CD14-positive monocyte (primary cell): ENCODE data around the gene DMXL1. TPM values are rescaled to one million over a fixed set of nuclear protein-coding genes. Genes with fewer than 3 reads are reported as not detected.
A peak's percentile ranks its signal among the peaks of the same experiment; 100 is the strongest.

Experiments
- DNase-seq, 3 donors: peaks; one replicate each; pipeline ENCODE4 v3.0.0-alpha.2; 2011 to 2022
- H2AFZ ChIP-seq: 2 replicates; pipeline ENCODE4 v1.6.0; 2012; ENCODE audit warnings: mild to moderate bottlenecking, low read depth, low read length, inconsistent platforms; ENCODE audit not compliant: insufficient read depth, poor library complexity, severe bottlenecking
- H3K27ac ChIP-seq, 2 donors: 1 replicate in 1 of 2; 2 replicates in 1 of 2; pipeline ENCODE4 v1.5.1; 2012 to 2013; ENCODE audit warnings: low read length in 2 of 2, control low read depth in 1 of 2, inconsistent platforms in 1 of 2, low read depth in 1 of 2, mild to moderate bottlenecking in 1 of 2
- H3K27me3 ChIP-seq, 2 donors: one replicate each; pipeline versions ENCODE4 v1.6.0 to v1.6.1; 2011 to 2013; ENCODE audit warnings: low read length in 2 of 2; ENCODE audit not compliant: control insufficient read depth in 2 of 2, insufficient read depth in 2 of 2
- H3K36me3 ChIP-seq, 2 donors: replicated peaks in 1 of 2; 1 replicate in 1 of 2; 2 replicates in 1 of 2; pipeline versions ENCODE4 v1.5.1 to v1.6.1; 2012 to 2013; ENCODE audit warnings: low read length in 2 of 2, control low read depth in 1 of 2, inconsistent platforms in 1 of 2, mild to moderate bottlenecking in 1 of 2; ENCODE audit not compliant: insufficient read depth in 2 of 2, control insufficient read depth in 1 of 2
- H3K4me1 ChIP-seq, 2 donors: 1 replicate in 1 of 2; 2 replicates in 1 of 2; pipeline versions ENCODE4 v1.5.1 to v1.6.1; 2012 to 2013; ENCODE audit warnings: low read length in 2 of 2, control low read depth in 1 of 2, inconsistent platforms in 1 of 2, mild to moderate bottlenecking in 1 of 2, moderate library complexity in 1 of 2; ENCODE audit not compliant: insufficient read depth in 2 of 2, control insufficient read depth in 1 of 2
- H3K4me2 ChIP-seq: replicated peaks from 2 replicates; pipeline ENCODE3; 2012; ENCODE audit warnings: low read length, moderate library complexity, mild to moderate bottlenecking; ENCODE audit not compliant: poor library complexity, severe bottlenecking; ENCODE audit errors: extremely low read depth
- H3K4me3 ChIP-seq, 3 experiments: fragments of 200-600 bp in 1 of 3; sonication (generic) in 1 of 3; replicated peaks in 1 of 3; 1 replicate in 2 of 3; 2 replicates in 1 of 3; pipeline ENCODE4 v1.5.1; 2011 to 2013; ENCODE audit warnings: low read length in 3 of 3, mild to moderate bottlenecking in 3 of 3, control low read depth in 2 of 3, low read depth in 2 of 3, inconsistent platforms in 1 of 3, moderate library complexity in 1 of 3
- H3K79me2 ChIP-seq: 2 replicates; pipeline ENCODE4 v1.6.0; 2012; ENCODE audit warnings: mild to moderate bottlenecking, control low read depth, inconsistent platforms, low read length, moderate library complexity; ENCODE audit not compliant: insufficient read depth
- H3K9ac ChIP-seq: 2 replicates; pipeline ENCODE4 v1.6.0; 2017; ENCODE audit warnings: low read length, mild to moderate bottlenecking; ENCODE audit not compliant: insufficient read depth, poor library complexity, severe bottlenecking
- H3K9me3 ChIP-seq, 2 donors: replicated peaks in 1 of 2; 1 replicate in 1 of 2; 2 replicates in 1 of 2; pipeline versions ENCODE4 v1.5.1 to v1.6.1; 2012 to 2013; ENCODE audit warnings: low read length in 2 of 2, control low read depth in 1 of 2; ENCODE audit not compliant: control insufficient read depth in 1 of 2, insufficient read depth in 1 of 2
- H4K20me1 ChIP-seq: 2 replicates; pipeline ENCODE4 v1.6.0; 2012; ENCODE audit warnings: mild to moderate bottlenecking, low read length, control low read depth, moderate library complexity; ENCODE audit not compliant: insufficient read depth
- H3K27ac Mint-ChIP-seq, 7 donors: one replicate each; pipeline ENCODE4 v1.8.0; 2020; ENCODE audit warnings: mild to moderate bottlenecking in 7 of 7, mixed read lengths in 7 of 7, moderate library complexity in 6 of 7, inconsistent platforms in 2 of 7
- H3K27me3 Mint-ChIP-seq, 3 donors: one replicate each; pipeline ENCODE4 v1.8.0; 2021 to 2022; ENCODE audit warnings: low read depth in 3 of 3, mild to moderate bottlenecking in 3 of 3, mixed read lengths in 3 of 3, moderate library complexity in 3 of 3, inconsistent platforms in 1 of 3
- H3K36me3 Mint-ChIP-seq, 2 donors: one replicate each; pipeline ENCODE4 v1.8.0; 2020; ENCODE audit warnings: mixed read lengths in 2 of 2, inconsistent platforms in 1 of 2, mild to moderate bottlenecking in 1 of 2
- H3K4me1 Mint-ChIP-seq: one replicate; pipeline ENCODE4 v1.8.0; 2020; ENCODE audit warnings: mild to moderate bottlenecking, mixed read lengths
- H3K4me3 Mint-ChIP-seq, 2 donors: one replicate each; pipeline ENCODE4 v1.8.0; 2020; ENCODE audit warnings: mild to moderate bottlenecking in 2 of 2, mixed read lengths in 2 of 2, moderate library complexity in 1 of 2
- H3K9me3 Mint-ChIP-seq, 7 donors: one replicate each; pipeline ENCODE4 v1.8.0; 2020 to 2022; ENCODE audit warnings: mixed read lengths in 7 of 7, mild to moderate bottlenecking in 6 of 7, moderate library complexity in 6 of 7, inconsistent platforms in 2 of 7
- CTCF ChIP-seq: fragments of 200-600 bp; IDR thresholded peaks from one replicate; pipeline ENCODE4 v1.8.0; 2022; ENCODE audit warnings: antibody characterized with exemption, mild to moderate bottlenecking
- WGBS: methylation state at CpG from one replicate; pipeline ENCODE4 v1.1.5; 2013; ENCODE audit warnings: missing lambda C conversion rate; ENCODE audit not compliant: insufficient coverage; 5-methylcytosine and 5-hydroxymethylcytosine counted together
- intact Hi-C, 2 donors: fragments of 100-400 bp; cut with micrococcal nuclease; formaldehyde crosslinking; loops; one replicate each; pipeline versions ENCODE4 v1.15.0 to v1.15.1; 2023
- polyA plus RNA-seq, 3 donors: library from polyadenylated mRNA; depleted of rRNA in 1 of 3; unstranded in 2 of 3; stranded (reverse) in 1 of 3; fragments of 300-500 nt in 2 of 3; fragments of >200 nt in 1 of 3; fragmentation: Illumina TruSeq in 2 of 3; gene quantifications; 1 replicate in 2 of 3; 2 replicates in 1 of 3; pipeline ENCODE4 v1.2.3, GENCODE V29; 2012 to 2021

Gene DMXL1
- polyA plus RNA-seq, 3 donors: 15.5 to 20.5 (median 19.5) TPM

GRCh38 chr5:119255571-119256356, 184.9 kb downstream of the DMXL1 start:
- 97% methylated on average over 4 of the region's 5 CpGs for WGBS
- no peak overlapping the region for H3K4me3 ChIP-seq
- no peak overlapping the region for H2AFZ ChIP-seq
- Mint-ChIP-seq H3K9me3 (peaks cover 10 to 25% (median 18%) of the 10 kb centered on the region in 7 donors), H3K36me3 (peaks cover 7 to 19% of the 10 kb centered on the region in 2 donors), H3K27ac (no peak overlapping the region), H3K4me3 (no peak overlapping the region), H3K4me1 (no peaks in the 10 kb centered on the region), H3K27me3 (peaks cover 0 to 2% (median 0%) of the 10 kb centered on the region in 3 donors)
- DNase-seq: peak; percentile 8 to 35 (median 35)
- H3K4me1 ChIP-seq: no peaks in the 10 kb centered on the region
- H3K4me2 ChIP-seq: no peak overlapping the region
- peaks cover 0 to 24% of the 10 kb centered on the region in 2 donors for H3K9me3 ChIP-seq
- H3K36me3 ChIP-seq: peaks cover 7 to 23% of the 10 kb centered on the region in 2 donors
- H3K79me2 ChIP-seq: no peaks in the 10 kb centered on the region
- intact Hi-C loops: loop anchor here in 1 of 2 donors (10.0 kb wide), 1 partner anchor 271 kb away; the partner anchor contains the start of gene DTWD2
- no peaks in the 10 kb centered on the region for H4K20me1 ChIP-seq
- no peak overlapping the region for H3K9ac ChIP-seq
- H3K27ac ChIP-seq: no peak overlapping the region
- peak; percentile 44 for TF ChIP-seq CTCF
- H3K27me3 ChIP-seq: no peaks in the 10 kb centered on the region

- no peak for DNase-seq
- intact Hi-C loops: loop anchor here in 1 of 2 donors (10.0 kb wide), 1 partner anchor 273 kb away; the partner anchor contains the start of gene DTWD2
- H3K9me3 ChIP-seq: peaks cover 13 to 35% of the 10 kb centered on the region in 2 donors
- no peak overlapping the region for H3K4me3 ChIP-seq
- peaks cover 3 to 5% of the 10 kb centered on the region in 2 donors for H3K36me3 Mint-ChIP-seq
- H3K9me3 Mint-ChIP-seq: peaks cover 19 to 37% (median 33%) of the 10 kb centered on the region in 7 donors
- H3K4me2 ChIP-seq: no peak overlapping the region
- no peak overlapping the region for H3K27ac ChIP-seq
- TF ChIP-seq CTCF: no peak
- peaks cover 0 to 4% of the 10 kb centered on the region in 2 donors for H3K36me3 ChIP-seq
- H2AFZ ChIP-seq: no peak overlapping the region
- H3K4me1 Mint-ChIP-seq: no peaks in the 10 kb centered on the region
- H3K4me3 Mint-ChIP-seq: no peak overlapping the region
- H3K79me2 ChIP-seq: no peaks in the 10 kb centered on the region
- H3K27me3 Mint-ChIP-seq: peaks cover 0 to 2% (median 0%) of the 10 kb centered on the region in 3 donors
- H4K20me1 ChIP-seq: no peaks in the 10 kb centered on the region
- H3K9ac ChIP-seq: no peak overlapping the region
- H3K4me1 ChIP-seq: no peaks in the 10 kb centered on the region
- WGBS: no CpG with 5 or more reads among the region's 3 CpGs
- no peaks in the 10 kb centered on the region for H3K27me3 ChIP-seq
- H3K27ac Mint-ChIP-seq: no peak overlapping the region
Observed at GRCh38 chr5:119257613-119258012, 186.7 kb downstream of the DMXL1 start.
